Adrenal gland (tissue), 12 donors: Measurements from ENCODE around the gene ZBTB42. TPM values are rescaled to one million over a fixed set of nuclear protein-coding genes. Genes with fewer than 3 reads are reported as not detected.

Experiments used
- DNase-seq, 7 donors: peaks; one replicate each; pipeline ENCODE4 v3.0.0-alpha.2; 2019 to 2020
- H3K27ac ChIP-seq, 5 donors: fragments of 200-600 bp; sonication (generic) in 4 of 5; 1 replicate in 3 of 5; 2 replicates in 2 of 5; pipeline versions ENCODE4 v1.5.1 to v1.8.0; 2016 to 2020; ENCODE audit warnings: mild to moderate bottlenecking in 1 of 5
- H3K27me3 ChIP-seq: fragments of 200-600 bp; 2 replicates; pipeline ENCODE4 v1.8.0; 2021
- H3K36me3 ChIP-seq, 2 donors: fragments of 200-600 bp; replicated peaks in 1 of 2; 1 replicate in 1 of 2; 2 replicates in 1 of 2; pipeline versions ENCODE4 v1.5.1 to v1.8.0; 2018 to 2022
- H3K4me1 ChIP-seq, 2 donors: fragments of 200-600 bp; replicated peaks in 1 of 2; 1 replicate in 1 of 2; 2 replicates in 1 of 2; pipeline versions ENCODE4 v1.5.1 to v1.8.0; 2018 to 2021
- H3K4me3 ChIP-seq, 4 donors: fragments of 200-600 bp; sonication (generic) in 3 of 4; one replicate each; pipeline ENCODE4 v1.5.1; 2016 to 2018
- H3K9me3 ChIP-seq, 3 donors: fragments of 200-600 bp; sonication (generic) in 1 of 3; replicated peaks in 1 of 3; 1 replicate in 2 of 3; 2 replicates in 1 of 3; pipeline versions ENCODE4 v1.5.1 to v1.8.0; 2016 to 2021
- CTCF ChIP-seq, 6 experiments: fragments of 450-650 bp in 4 of 6; fragments of 200-600 bp in 2 of 6; sonication (generic) in 1 of 6; IDR thresholded peaks; 1 replicate in 5 of 6; 2 replicates in 1 of 6; pipeline versions ENCODE4 v1.5.1 to v1.8.0; 2016 to 2021; ENCODE audit warnings: antibody characterized with exemption in 6 of 6, mild to moderate bottlenecking in 2 of 6, moderate library complexity in 1 of 6
- POLR2A ChIP-seq, 2 donors: fragments of 450-650 bp; IDR thresholded peaks; one replicate each; pipeline ENCODE4 v1.6.1; 2017; ENCODE audit warnings: antibody characterized with exemption in 2 of 2, mild to moderate bottlenecking in 2 of 2, moderate library complexity in 1 of 2
- WGBS, 4 donors: extraction: QIAGEN DNeasy Blood & Tissue Kit in 2 of 4; methylation state at CpG; one replicate each; pipeline versions ENCODE4 v1.1.5 to v1.1.7; 2013 to 2017; 5-methylcytosine and 5-hydroxymethylcytosine counted together
- intact Hi-C, 2 donors: fragments of 100-400 bp; cut with DNase I; formaldehyde crosslinking; loops; one replicate each; pipeline versions ENCODE4 v1.14.1 to v1.15.0; 2022 to 2023
- polyA plus RNA-seq, 3 donors: library from polyadenylated mRNA; stranded (reverse); fragments of 200-250 nt in 2 of 3; fragments of 350-450 nt in 1 of 3; fragmentation: Illumina TruSeq in 1 of 3; extraction: RNeasy Lipid Tissue Mini Kit (QIAGEN cat#74804) in 1 of 3; gene quantifications; one replicate each; pipeline ENCODE4 v1.2.3, GENCODE V29; 2013 to 2014
- total RNA-seq, 9 donors: library from RNA; depleted of rRNA in 4 of 9; stranded (reverse); fragments of >200 nt in 4 of 9; fragments of 120-200 nt in 1 of 9; fragmentation: NEBNext Ultra II Directional in 1 of 9; extraction: Animal tissue kit (Norgen Biotek cat#: 25700) in 1 of 9; gene quantifications; one replicate each; pipeline versions ENCODE4 v1.1.0 to v1.2.4, GENCODE V29; 2013 to 2023
- donor health status: healthy with polysubstance abuse.
- donor health status: Bipolar disorder and iron deficiency.
- donor health status: DM: yes; HTN: yes; CAD: no.
- donor health status: DM: no; HTN: no; CAD: no.
- donor health status: DM: no; HTN: no; CAD: no.
- donor health status: DM: yes; HTN: yes; CAD: no.

ZBTB42 gene
- total and polyA plus RNA-seq, 12 donors: 0.61 to 13.9 (median 5.4) TPM

GRCh38 chr14:104767634-104767918, 33.3 kb upstream of the ZBTB42 start:
- Histone ChIP-seq H3K4me3 (no peak overlapping the region), H3K9me3 (no peaks in the 10 kb centered on the region), H3K4me1 (peaks cover 0 to 4% of the 10 kb centered on the region in 2 donors), H3K36me3 (peaks cover 0 to 18% of the 10 kb centered on the region in 2 donors), H3K27me3 (no peaks in the 10 kb centered on the region), H3K27ac (peak overlapping the region in 2 of 5 donors; percentile 21 to 74)
- no peak for DNase-seq
- intact Hi-C loops: no loop called here
- 64 to 76% (median 72%) methylated on average over 5 of the region's 5 CpGs for WGBS, 4 donors
- TF ChIP-seq CTCF (IDR thresholded peaks at IDR 0.05) (no peak), POLR2A (IDR thresholded peaks at IDR 0.05) (no peak)

- 14 to 36% (median 23%) methylated on average over 5 to 25 of the region's 25 CpGs for WGBS, 4 donors
- peak; percentile 71 to 95 (median 91) for TF ChIP-seq CTCF (IDR thresholded peaks at IDR 0.05)
- TF ChIP-seq POLR2A (IDR thresholded peaks at IDR 0.05): no peak
- intact Hi-C loops: no loop called here
- Histone ChIP-seq H3K36me3 (peaks cover 0 to 29% of the 10 kb centered on the region in 2 donors), H3K27ac (peak overlapping the region in 3 of 5 donors; percentile 21 to 74 (median 67)), H3K9me3 (no peaks in the 10 kb centered on the region), H3K4me1 (peaks cover 0 to 4% of the 10 kb centered on the region in 2 donors), H3K27me3 (no peaks in the 10 kb centered on the region), H3K4me3 (no peak overlapping the region)
- peak; percentile 87 to 97 (median 91) for DNase-seq
Observed at GRCh38 chr14:104768437-104769323, 32.2 kb upstream of the ZBTB42 start.

GRCh38 chr14:104769324-104770071, 31.4 kb upstream of the ZBTB42 start:
- WGBS, 4 donors: 71 to 76% (median 73%) methylated on average over 17 to 18 of the region's 18 CpGs
- Histone ChIP-seq H3K36me3 (peaks cover 0 to 34% of the 10 kb centered on the region in 2 donors), H3K4me3 (no peak overlapping the region), H3K27ac (peak overlapping the region in 2 of 5 donors; percentile 67 to 74), H3K27me3 (no peaks in the 10 kb centered on the region), H3K4me1 (peaks cover 0 to 4% of the 10 kb centered on the region in 2 donors), H3K9me3 (no peaks in the 10 kb centered on the region)
- TF ChIP-seq CTCF (IDR thresholded peaks at IDR 0.05) (no peak), POLR2A (IDR thresholded peaks at IDR 0.05) (no peak)
- no peak for DNase-seq
- intact Hi-C loops: loop anchor here (5.0 kb wide), 1 partner anchor 53 kb away; no protein-coding TSS in a partner anchor

GRCh38 chr14:104770072-104770579, 30.8 kb upstream of the ZBTB42 start:
- Histone ChIP-seq H3K36me3 (peaks cover 0 to 40% of the 10 kb centered on the region in 2 donors), H3K27me3 (no peaks in the 10 kb centered on the region), H3K4me1 (peaks cover 0 to 4% of the 10 kb centered on the region in 2 donors), H3K4me3 (no peak overlapping the region), H3K27ac (no peak overlapping the region), H3K9me3 (no peaks in the 10 kb centered on the region)
- intact Hi-C loops: loop anchor here (5.0 kb wide), 1 partner anchor 52 kb away; no protein-coding TSS in a partner anchor
- 78 to 84% (median 81%) methylated on average over 13 to 24 of the region's 24 CpGs for WGBS, 4 donors
- DNase-seq: no peak
- TF ChIP-seq POLR2A (IDR thresholded peaks at IDR 0.05) (no peak), CTCF (IDR thresholded peaks at IDR 0.05) (no peak)
